NCI-H2029 treated with DMSO at 0.1 percent for 48 hours (cell line): ENCODE measurements around the gene XYLB.
"Not testable (repeated sequence)": the region's sequence is repeated elsewhere in the genome, so short reads cannot be mapped to it uniquely, and the experiment has no call there.

Source experiments
- DNase-seq: peaks from one replicate; lab custom pipeline; 2025; lab: John Stamatoyannopoulos, UW

The XYLB gene

GRCh38 chr3:38346587-38347410, at the start of gene XYLB:
Gene XYLB, plus strand, starts transcription at chr3:38346785. Its CDS starts 84 bp downstream, at chr3:38346869.
- peak; percentile 36 for DNase-seq

- DNase-seq, result not testable (repeated sequence)
Measured at GRCh38 chr3:38297053-38297452, 49.5 kb upstream of the XYLB start.

GRCh38 chr3:38297537-38297936, 49.0 kb upstream of the XYLB start:
- DNase-seq, result no peak

GRCh38 chr3:38297947-38298711, 48.5 kb upstream of the XYLB start:
- DNase-seq, result no peak

GRCh38 chr3:38306941-38307340, 39.6 kb upstream of the XYLB start:
- DNase-seq, result no peak

GRCh38 chr3:38307599-38307998, 39.0 kb upstream of the XYLB start:
- no peak for DNase-seq

- no peak for DNase-seq
Measured at GRCh38 chr3:38308456-38308855, 38.1 kb upstream of the XYLB start.

- DNase-seq, result no peak
Measured at GRCh38 chr3:38311476-38311875, 35.1 kb upstream of the XYLB start.

GRCh38 chr3:38311941-38312340, 34.6 kb upstream of the XYLB start:
- no peak for DNase-seq

GRCh38 chr3:38312356-38312755, 34.2 kb upstream of the XYLB start:
- DNase-seq, result no peak

- no peak for DNase-seq
Measured at GRCh38 chr3:38313263-38313662, 33.3 kb upstream of the XYLB start.

- no peak for DNase-seq
Measured at GRCh38 chr3:38313695-38314094, 32.9 kb upstream of the XYLB start.

- DNase-seq, result no peak
Measured at GRCh38 chr3:38314112-38314763, 32.3 kb upstream of the XYLB start.

GRCh38 chr3:38314764-38315487, 31.7 kb upstream of the XYLB start:
- no peak for DNase-seq

- DNase-seq, result no peak
Measured at GRCh38 chr3:38315488-38316230, 30.9 kb upstream of the XYLB start.

GRCh38 chr3:38316356-38317191, 30.0 kb upstream of the XYLB start:
- DNase-seq, result no peak

- DNase-seq, result no peak
Measured at GRCh38 chr3:38317192-38317759, 29.3 kb upstream of the XYLB start.

GRCh38 chr3:38318766-38319671, 27.6 kb upstream of the XYLB start:
- no peak for DNase-seq

- not testable (repeated sequence) for DNase-seq
Measured at GRCh38 chr3:38320638-38321037, 25.9 kb upstream of the XYLB start.
